HK-2 (cell line): ENCODE data around the gene GK.
"Not testable (repeated sequence)": the region's sequence is repeated elsewhere in the genome, so short reads cannot be mapped to it uniquely, and the experiment has no call there.

Experiments
- DNase-seq: peaks from one replicate; pipeline ENCODE4 v3.0.0-alpha.2; 2018; ENCODE audit not compliant: unreplicated experiment

The GK gene

DNA sequence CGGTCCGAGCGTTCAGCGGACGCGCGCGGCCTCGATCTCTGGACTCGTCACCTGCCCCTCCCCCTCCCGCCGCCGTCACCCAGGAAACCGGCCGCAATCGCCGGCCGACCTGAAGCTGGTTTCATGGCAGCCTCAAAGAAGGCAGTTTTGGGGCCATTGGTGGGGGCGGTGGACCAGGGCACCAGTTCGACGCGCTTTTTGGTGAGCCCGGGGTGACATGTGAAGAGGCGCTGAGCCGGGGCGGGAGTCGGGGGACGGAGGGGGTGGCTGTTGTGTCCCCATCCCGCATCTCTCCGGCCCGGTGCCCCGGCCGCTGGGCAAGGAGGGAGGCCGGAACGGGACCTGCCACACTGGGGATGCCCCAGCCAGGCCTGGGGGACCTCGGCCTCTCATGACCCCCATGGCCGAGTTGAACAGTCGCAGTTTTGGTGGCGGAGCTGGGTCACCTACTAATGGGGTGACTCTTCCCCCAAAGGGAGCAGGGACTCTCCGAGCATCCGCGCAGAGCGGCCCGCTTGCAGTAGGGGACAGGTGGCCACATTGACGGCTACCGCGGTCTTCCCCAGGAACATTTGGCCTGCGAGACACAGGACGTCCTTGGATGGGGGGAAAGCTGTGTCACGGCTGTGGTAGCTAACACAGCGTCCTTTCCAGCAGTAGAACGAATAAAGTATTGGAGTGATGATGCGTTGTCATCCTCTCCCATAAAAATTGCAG is at the start of gene GK:
Gene GK, plus strand, starts transcription at position 9 of the 717 bp plus-strand sequence. Its CDS starts 115 bp downstream, at position 124.
- DNase-seq, result peak; percentile 26

DNA sequence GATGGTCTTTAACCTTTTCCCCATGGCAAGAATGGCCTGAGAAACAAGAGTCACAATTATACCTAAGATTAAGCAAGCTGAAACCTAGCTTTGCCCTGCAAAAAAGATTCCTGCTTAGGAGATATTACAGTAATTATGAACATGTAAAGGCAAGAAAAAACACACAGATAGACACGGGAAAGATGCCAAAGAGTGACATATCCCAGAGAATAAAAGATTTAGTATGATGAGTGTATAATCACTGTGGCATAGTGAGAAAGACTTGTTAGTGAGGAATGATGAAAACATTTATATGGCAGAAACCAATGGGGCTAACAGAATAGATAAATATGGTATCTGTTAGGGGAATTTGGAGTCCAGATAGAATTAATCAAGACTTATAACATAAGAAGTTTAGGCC is 46.1 kb upstream of the GK start:
- DNase-seq, result no peak

DNA sequence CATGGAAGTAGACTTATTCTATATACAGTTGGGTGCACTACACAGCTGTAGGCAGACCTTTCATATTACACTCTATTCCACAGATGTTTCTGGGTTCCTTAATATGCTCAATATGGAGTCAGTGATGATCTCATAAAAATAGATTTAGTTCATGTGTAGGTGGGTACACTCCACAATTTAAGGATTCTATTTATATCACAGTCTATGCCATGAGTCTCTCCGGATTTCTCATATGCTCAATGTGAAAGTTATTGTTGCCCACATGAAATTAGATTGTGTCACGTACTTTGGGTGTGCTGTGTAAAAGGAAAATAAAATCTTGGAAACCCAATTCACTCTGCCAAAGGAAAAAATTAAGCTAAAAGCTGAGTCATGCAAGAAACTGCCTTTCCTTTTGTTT is 43.2 kb upstream of the GK start:
- DNase-seq, result no peak

DNA sequence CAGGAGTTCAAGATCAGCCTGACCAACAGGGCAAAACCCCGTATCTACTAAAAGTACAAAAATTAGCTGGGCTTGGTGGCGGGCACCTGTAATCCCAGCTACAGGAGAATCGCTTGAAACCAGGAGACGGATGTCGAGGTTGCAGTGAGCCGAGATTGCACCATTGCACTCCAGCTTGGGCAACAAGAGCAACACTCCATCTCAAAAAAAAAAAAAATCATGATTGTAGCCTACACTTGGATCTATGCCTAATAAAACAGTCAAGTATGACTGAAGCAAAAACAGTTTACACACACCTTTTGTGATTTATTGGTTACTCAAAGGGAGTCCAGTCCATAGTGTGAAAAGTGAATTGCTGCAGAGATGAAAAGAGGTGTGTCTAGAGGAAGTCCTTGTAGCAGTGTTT is 41.0 kb upstream of the GK start:
- no peak for DNase-seq

- DNase-seq, result no peak
These were observed 39.5 kb upstream of the GK start for GRCh38 chrX:30613721-30614120.

DNA sequence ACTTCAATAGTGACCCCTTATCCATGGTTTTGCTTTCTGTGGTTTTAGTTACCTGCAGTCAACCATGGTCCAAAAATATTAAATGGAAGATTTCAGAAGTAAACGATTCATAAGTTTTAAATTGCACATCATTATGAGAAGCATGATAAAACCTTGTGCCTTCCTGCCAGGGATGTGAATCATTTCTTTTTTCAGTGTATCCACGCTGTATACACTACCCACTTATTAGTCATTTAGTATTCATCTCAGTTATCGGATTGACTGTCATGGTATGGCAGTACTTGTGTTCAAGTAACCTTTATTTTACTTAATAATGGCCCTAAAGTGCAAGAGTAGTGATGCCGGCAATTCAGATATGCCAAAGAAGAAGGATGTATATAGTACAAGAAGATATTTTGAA is 38.0 kb upstream of the GK start:
- no peak for DNase-seq

GRCh38 chrX:30618160-30618765 is 35.0 kb upstream of the GK start:
- DNase-seq, result no peak

GRCh38 chrX:30620125-30620524 is 33.1 kb upstream of the GK start:
- no peak for DNase-seq

- peak; percentile 20 for DNase-seq
These were observed 32.1 kb upstream of the GK start for GRCh38 chrX:30620980-30621618.

GRCh38 chrX:30622361-30622760 is 30.9 kb upstream of the GK start:
- DNase-seq, result no peak

DNA sequence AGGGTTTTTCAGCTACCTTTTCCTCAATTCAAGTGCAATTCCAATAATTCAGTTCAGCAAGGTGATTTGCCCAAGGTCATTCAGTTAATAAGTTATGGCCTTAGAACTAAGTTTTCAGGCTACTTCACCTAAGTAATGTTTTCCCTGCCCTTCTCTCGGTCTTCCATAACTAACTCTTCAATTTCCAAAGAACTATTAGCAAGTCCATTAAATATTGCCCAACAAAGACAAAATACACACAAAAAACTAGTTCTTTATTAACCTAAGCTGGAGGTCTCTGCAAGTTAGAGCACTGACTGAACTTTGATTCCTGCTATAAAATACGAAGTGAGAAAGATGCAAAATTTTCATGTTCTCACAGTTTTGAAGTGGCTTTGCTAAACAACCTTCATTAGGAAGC is 26.8 kb upstream of the GK start:
- no peak for DNase-seq

GRCh38 chrX:30627818-30628652 is 25.2 kb upstream of the GK start:
- DNase-seq, result no peak

DNA sequence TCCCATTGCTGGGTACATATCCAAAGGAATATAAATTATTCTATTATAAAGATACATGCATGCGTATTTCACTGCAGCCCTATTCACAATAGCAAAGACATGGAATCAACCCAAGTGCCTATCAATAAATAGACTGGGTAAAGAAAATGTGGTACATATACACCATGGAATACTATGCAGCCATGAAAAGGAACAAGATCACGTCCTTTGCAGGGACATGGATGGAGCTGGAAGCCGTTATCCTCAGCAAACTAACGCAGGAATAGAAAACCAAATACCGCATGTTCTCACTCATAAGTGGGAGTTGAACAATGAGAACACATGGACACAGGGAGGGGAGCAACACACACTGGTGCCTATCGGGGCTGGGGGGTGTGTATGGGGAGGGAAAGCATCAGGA is 19.2 kb upstream of the GK start:
- not testable (repeated sequence) for DNase-seq

DNA sequence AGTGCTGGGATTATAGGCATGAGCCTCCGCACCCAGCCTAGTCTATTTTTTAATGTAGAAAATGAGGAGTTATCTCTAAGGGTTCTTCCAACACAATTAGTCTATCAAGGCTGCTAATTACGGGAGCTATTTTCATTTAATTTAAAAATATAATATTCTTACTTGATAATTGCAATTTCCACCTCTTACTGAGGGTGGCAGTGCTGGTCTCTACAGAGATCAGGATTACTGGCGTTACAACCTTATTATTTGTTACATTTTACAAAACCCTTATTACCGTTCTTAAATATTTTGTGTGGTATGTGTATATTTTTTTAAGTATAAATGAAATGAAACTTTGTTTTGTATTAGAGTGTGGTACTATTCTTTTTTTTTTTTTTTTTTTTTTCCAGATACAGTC is 17.6 kb upstream of the GK start:
- no peak for DNase-seq

GRCh38 chrX:30637874-30638815 is 15.1 kb upstream of the GK start:
- no peak for DNase-seq

- not testable (repeated sequence) for DNase-seq
These were observed 13.5 kb upstream of the GK start for GRCh38 chrX:30639702-30640101.

GRCh38 chrX:30642642-30643041 is 10.6 kb upstream of the GK start:
- no peak for DNase-seq

DNA sequence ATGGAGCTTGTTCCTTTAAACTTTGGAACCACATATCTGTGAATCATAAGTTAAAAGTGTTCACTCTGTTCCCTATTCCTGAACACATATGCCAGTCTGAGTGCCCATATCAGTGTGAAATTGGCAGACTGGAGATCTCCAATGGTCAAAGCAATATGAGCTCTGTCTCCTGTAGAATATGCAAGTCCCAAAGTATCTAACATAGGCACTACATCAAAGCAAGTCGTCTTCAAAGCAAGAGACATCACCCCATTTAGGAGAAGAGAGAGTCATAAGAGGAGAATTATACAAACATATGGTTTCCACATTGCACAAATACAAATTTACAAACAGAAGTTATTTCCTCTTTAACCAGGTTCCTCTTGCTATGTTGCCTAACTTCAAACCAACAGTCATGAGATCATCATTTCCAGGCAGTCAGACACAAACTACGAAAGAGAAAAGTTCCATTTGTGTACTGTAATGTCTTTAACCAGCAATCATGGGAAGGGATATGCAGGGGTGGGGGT is 9.9 kb upstream of the GK start:
- DNase-seq, result no peak

- no peak for DNase-seq
These were observed 3.4 kb upstream of the GK start for GRCh38 chrX:30649859-30650258.

GRCh38 chrX:30652527-30653414 is 452 bp upstream of the GK start:
- peak; percentile 95 for DNase-seq
